Activated CD4-positive, alpha-beta memory T cell treated with anti-CD3 and anti-CD28 coated beads for 36 hours (primary cell): Measurements from ENCODE around the gene TOM1L2. TPM values are rescaled to one million over a fixed set of nuclear protein-coding genes. Genes with fewer than 3 reads are reported as not detected.
A peak's percentile ranks its signal among the peaks of the same experiment; 100 is the strongest.

Experiments
- CTCF ChIA-PET: fragments of 350-600 bp; sonication (Branson Sonifier 250); formaldehyde crosslinking; loops from one replicate; lab custom pipeline; 2021; ENCODE audit warnings: antibody characterized with exemption, inconsistent platforms; lab: Charles Lee
- POLR2A ChIA-PET: fragments of 350-600 bp; sonication (Branson Sonifier 250); formaldehyde crosslinking; loops from one replicate; lab custom pipeline; 2021; ENCODE audit warnings: antibody characterized with exemption; lab: Charles Lee
- DNase-seq: peaks from one replicate; pipeline ENCODE4 v3.0.0-alpha.2; 2020
- H3K27ac Mint-ChIP-seq: one replicate; pipeline ENCODE4 v1.8.0; 2021; ENCODE audit warnings: mixed read lengths
- H3K27me3 Mint-ChIP-seq: one replicate; pipeline ENCODE4 v1.8.0; 2021; ENCODE audit warnings: mixed read lengths
- H3K36me3 Mint-ChIP-seq: one replicate; pipeline ENCODE4 v1.8.0; 2021; ENCODE audit warnings: mixed read lengths
- H3K4me1 Mint-ChIP-seq: one replicate; pipeline ENCODE4 v1.8.0; 2021; ENCODE audit warnings: low read depth, mixed read lengths
- H3K4me3 Mint-ChIP-seq: one replicate; pipeline ENCODE4 v1.8.0; 2021; ENCODE audit warnings: mild to moderate bottlenecking, mixed read lengths
- H3K9me3 Mint-ChIP-seq: one replicate; pipeline ENCODE4 v1.8.0; 2021; ENCODE audit warnings: mixed read lengths
- intact Hi-C: fragments of 100-400 bp; cut with micrococcal nuclease; formaldehyde crosslinking; loops from one replicate; pipeline ENCODE4 v1.15.1; 2023
- total RNA-seq, 2 experiments: library from RNA; stranded (reverse); gene quantifications; one replicate each; pipeline ENCODE4 v1.2.3, GENCODE V29; 2021

TOM1L2 gene
- total RNA-seq, 2 experiments from 2014 or later: 11.1 to 12.7 TPM

DNA sequence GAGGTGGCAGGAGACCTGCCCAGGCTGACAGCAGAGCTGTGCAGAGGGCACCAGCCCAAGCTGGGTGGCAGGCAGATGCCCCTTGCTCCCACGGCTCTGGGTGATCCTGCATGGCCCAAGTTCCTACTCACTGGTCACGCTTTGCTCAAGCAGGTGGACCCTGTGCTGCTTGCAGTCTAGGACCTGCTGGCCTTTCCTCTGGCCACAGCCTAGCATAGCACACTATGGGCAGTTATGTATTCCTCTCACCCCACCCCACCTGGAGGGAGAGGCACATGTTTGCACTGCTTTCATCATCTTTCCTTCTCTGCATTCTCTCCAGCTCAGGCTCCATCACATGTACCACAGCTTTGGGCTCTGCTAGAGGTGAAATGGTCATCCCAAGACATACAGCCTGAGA, 115.8 kb downstream of the TOM1L2 start:
- H3K4me3 Mint-ChIP-seq: no peak overlapping the region
- POLR2A ChIA-PET: interaction anchor here (1.3 to 7.6 kb wide), 2 partner anchors 20 to 36 kb away, joined by 4 to 99 read pairs; partner anchors contain the start of gene SREBF1
- no peak overlapping the region for H3K27ac Mint-ChIP-seq

DNA sequence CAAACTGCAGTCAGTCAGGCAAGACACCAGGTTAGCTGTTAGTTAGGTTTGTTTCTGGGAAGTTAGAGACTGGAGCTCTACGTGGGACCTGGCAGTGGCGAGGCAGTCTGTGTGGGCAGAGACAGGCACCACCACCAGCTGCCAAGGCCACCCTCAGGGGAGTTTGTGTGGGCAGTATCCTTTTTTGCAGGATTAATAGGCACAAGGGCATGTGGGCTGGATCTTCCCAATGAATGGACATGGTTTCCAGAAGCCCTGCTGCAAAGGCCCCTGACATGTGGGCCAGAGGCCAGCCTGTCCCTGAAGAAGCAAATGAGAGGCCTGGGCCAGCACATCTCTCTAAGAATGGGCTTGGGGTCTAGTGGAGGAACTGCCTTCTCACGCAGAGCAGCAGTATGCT, 116.2 kb downstream of the TOM1L2 start:
- Mint-ChIP-seq H3K27me3 (no peaks in the 10 kb centered on the region), H3K36me3 (peaks cover 2% of the 10 kb centered on the region), H3K9me3 (no peaks in the 10 kb centered on the region), H3K27ac (no peak overlapping the region), H3K4me1 (peaks cover 51% of the 10 kb centered on the region), H3K4me3 (no peak overlapping the region)
- CTCF ChIA-PET: interaction anchor here (1.1 to 14.2 kb wide), 4 partner anchors 19 to 177 kb away, joined by 3 to 173 read pairs (median 14); partner anchors contain the start of gene SREBF1
- intact Hi-C loops: loop anchor here (1.0 to 5.0 kb wide), 4 partner anchors 32 to 129 kb away; no protein-coding TSS in a partner anchor
- POLR2A ChIA-PET: interaction anchor here (1.3 to 7.6 kb wide), 3 partner anchors 15 to 35 kb away, joined by 4 to 99 read pairs (median 8); partner anchors contain the start of gene SREBF1
- DNase-seq: no peak

More for the DNA sequence above, 115.8 kb downstream of the TOM1L2 start:
- intact Hi-C loops: loop anchor here (5.0 kb wide), 1 partner anchor 129 kb away; no protein-coding TSS in a partner anchor
- H3K36me3 Mint-ChIP-seq: peaks cover 2% of the 10 kb centered on the region
- H3K27me3 Mint-ChIP-seq: no peaks in the 10 kb centered on the region
- H3K9me3 Mint-ChIP-seq: no peaks in the 10 kb centered on the region
- CTCF ChIA-PET: interaction anchor here (1.1 to 14.2 kb wide), 4 partner anchors 20 to 177 kb away, joined by 3 to 173 read pairs (median 14); partner anchors contain the start of gene SREBF1
- DNase-seq: no peak
- peaks cover 47% of the 10 kb centered on the region for H3K4me1 Mint-ChIP-seq

DNA sequence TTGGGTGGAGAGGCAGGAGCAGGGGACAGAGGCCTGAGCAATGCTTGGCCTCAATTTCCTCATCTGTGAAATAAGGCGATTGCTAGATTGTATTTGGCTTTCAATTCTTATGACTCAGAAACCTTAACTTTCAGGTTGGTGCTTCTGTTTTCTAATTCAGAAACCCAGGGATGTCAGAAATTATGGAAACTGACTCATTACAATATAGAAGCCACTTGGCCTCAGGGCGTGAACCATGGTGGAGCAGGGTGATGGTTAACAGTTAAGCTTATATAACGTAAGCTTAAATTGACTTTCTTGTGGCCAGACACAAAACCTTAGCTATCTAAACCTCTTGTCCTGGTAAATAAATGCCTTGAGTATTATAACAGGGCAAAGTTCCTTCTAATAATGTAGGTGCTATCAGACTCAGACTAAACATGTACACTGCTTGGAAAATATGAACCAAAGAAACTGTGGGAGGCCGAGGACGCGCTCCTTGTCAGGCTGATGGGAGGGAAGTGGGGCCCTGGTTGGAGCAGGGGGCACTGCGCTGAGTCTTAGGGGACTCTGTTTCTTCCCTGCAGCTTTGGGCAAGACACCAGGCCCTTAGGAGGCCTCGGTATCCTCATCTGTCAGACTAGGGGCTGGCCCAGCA, 118.3 kb downstream of the TOM1L2 start:
- Mint-ChIP-seq H3K4me1 (peaks cover 72% of the 10 kb centered on the region), H3K36me3 (peaks cover 2% of the 10 kb centered on the region), H3K9me3 (no peaks in the 10 kb centered on the region), H3K27me3 (no peaks in the 10 kb centered on the region), H3K4me3 (peak overlapping the region; percentile 61), H3K27ac (peak overlapping the region; percentile 93)
- peak; percentile 80 for DNase-seq
- ChIA-PET CTCF (interaction anchor here (0.6 to 14.2 kb wide), 13 partner anchors 13 to 171 kb away, joined by 3 to 173 read pairs (median 4); partner anchors contain the start of genes DRC3, SREBF1 and TOM1L2), POLR2A (interaction anchor here (0.8 to 7.6 kb wide), 15 partner anchors 9 to 327 kb away, joined by 3 to 99 read pairs (median 5); partner anchors contain the start of gene SREBF1)
- intact Hi-C loops: loop anchor here (2.0 to 5.0 kb wide), 2 partner anchors 101 to 328 kb away; partner anchors contain the start of gene ALKBH5

DNA sequence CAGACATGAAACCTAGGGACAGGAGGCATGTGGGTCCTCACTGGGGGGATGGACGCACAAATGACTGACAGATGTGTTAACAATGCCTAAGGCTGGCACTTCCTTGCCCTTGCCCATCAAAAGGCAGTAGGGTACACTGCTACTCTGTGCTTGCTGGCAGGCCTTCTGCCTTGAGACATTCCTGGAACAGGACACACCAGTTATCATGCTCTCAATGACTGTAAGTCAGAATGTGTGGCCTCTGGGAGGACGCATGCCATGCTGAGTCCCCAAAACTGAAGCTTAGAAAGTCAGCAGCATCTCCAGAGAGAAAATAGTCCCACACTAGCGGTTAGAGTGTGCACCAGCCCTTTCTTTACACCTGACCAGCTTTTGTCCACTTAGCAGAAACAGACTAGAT, 119.3 kb downstream of the TOM1L2 start:
- ChIA-PET POLR2A (interaction anchor here (0.8 to 7.6 kb wide), 5 partner anchors 12 to 107 kb away, joined by 3 to 99 read pairs (median 6); partner anchors contain the start of gene SREBF1), CTCF (interaction anchor here (1.0 to 14.2 kb wide), 3 partner anchors 17 to 119 kb away, joined by 4 to 173 read pairs (median 12); partner anchors contain the start of genes DRC3, SREBF1 and TOM1L2)
- Mint-ChIP-seq H3K36me3 (peaks cover 2% of the 10 kb centered on the region), H3K4me3 (no peak overlapping the region), H3K9me3 (no peaks in the 10 kb centered on the region), H3K27me3 (no peaks in the 10 kb centered on the region), H3K27ac (peak overlapping the region; percentile 93), H3K4me1 (peaks cover 82% of the 10 kb centered on the region)
- DNase-seq: peak; percentile 41
- intact Hi-C loops: loop anchor here (5.0 kb wide), 1 partner anchor 329 kb away; the partner anchor contains the start of gene ALKBH5

DNA sequence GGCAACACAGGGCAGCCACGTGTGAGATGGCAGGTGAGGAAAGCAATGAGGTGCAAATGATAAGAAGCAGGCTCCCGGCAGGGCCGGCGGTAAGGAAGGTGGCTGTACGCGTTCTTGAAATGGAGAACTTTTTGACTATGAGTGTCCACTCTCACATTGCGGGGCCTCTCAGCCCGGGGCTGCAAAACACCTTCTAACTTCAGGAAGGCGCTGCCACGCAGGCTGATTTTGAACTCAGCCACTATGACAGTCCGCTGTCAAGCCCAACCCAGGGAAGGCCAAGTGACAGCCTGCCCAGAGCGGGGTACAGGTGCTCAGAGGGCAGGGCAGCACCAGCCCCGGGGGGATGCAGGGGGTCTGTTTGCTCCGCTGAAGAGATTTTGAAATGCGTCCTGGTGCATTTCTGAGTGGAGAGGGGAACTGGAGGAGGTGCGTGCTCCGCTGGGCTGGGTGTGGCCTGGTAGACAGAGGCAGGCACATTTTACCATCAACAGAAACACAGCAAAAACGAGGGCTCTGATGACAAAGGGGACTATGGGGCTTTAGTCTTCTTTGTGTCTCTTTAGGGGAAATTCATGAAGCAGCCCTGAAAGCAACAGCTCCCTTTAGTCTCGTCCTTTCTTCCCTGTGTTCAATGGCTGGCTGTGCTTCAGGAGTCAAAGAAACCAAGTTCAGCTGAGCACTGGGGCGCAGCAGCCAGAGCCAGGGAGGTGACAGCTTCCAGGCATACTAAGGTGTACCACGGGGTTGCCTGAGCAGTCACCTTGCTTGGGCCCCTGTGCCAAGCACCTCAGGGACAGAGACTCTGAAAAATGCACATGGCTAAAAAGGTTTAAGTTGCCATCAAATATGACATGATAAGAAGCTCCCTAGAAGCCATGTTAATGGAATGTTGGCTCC, 120.8 kb downstream of the TOM1L2 start:
- H3K36me3 Mint-ChIP-seq: peaks cover 2% of the 10 kb centered on the region
- peaks cover 85% of the 10 kb centered on the region for H3K4me1 Mint-ChIP-seq
- H3K27ac Mint-ChIP-seq: peak overlapping the region; percentile 97
- ChIA-PET POLR2A (interaction anchor here (6.2 to 7.6 kb wide), 2 partner anchors 15 kb away, joined by 99 to 110 read pairs; partner anchors contain the start of gene SREBF1), CTCF (interaction anchor here (0.7 to 14.2 kb wide), 2 partner anchors 9 to 39 kb away, joined by 3 to 173 read pairs; no protein-coding TSS in a partner anchor)
- no peaks in the 10 kb centered on the region for H3K9me3 Mint-ChIP-seq
- no peaks in the 10 kb centered on the region for H3K27me3 Mint-ChIP-seq
- DNase-seq: no peak
- intact Hi-C loops: loop anchor here (2.0 to 5.0 kb wide), 2 partner anchors 15 to 331 kb away; partner anchors contain the start of genes ALKBH5 and SREBF1
- no peak overlapping the region for H3K4me3 Mint-ChIP-seq

DNA sequence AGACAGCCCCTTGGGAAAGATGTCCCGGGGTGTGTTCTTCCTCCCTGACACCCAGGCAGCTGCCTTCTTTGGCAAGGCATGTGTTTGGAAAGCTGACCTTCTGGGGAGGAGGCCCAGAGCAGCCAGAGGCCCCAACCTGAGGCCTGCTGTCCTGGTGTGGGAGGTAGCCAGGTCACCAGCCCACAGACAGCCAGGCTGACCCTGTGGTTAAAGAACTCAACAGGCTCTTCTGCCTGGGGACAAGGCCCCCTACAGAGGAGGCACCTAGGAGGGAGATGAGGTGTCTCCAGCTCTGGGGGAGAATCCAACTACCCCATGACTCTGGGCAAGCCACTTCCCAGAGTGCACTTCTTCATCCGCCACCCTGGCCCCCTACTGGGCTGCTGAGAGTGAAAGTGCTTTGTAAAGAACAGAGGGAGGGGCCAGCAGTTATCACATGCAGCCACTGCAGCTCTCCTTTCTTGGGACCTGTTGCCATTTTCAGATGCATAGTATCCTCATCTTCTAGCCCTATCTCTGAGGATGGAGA, 122.3 kb downstream of the TOM1L2 start:
- ChIA-PET POLR2A (interaction anchor here (0.7 to 6.2 kb wide), 4 partner anchors 9 to 156 kb away, joined by 3 to 110 read pairs (median 8); partner anchors contain the start of gene SREBF1), CTCF (interaction anchor here (0.5 to 2.7 kb wide), 10 partner anchors 9 to 168 kb away, joined by 3 to 15 read pairs (median 6); no protein-coding TSS in a partner anchor)
- intact Hi-C loops: loop anchor here (1.0 to 5.0 kb wide), 5 partner anchors 10 to 332 kb away; partner anchors contain the start of genes ALKBH5 and SREBF1
- peak; percentile 93 for DNase-seq
- no peaks in the 10 kb centered on the region for H3K27me3 Mint-ChIP-seq
- peaks cover 2% of the 10 kb centered on the region for H3K36me3 Mint-ChIP-seq
- peak overlapping the region; percentile 97 for H3K27ac Mint-ChIP-seq
- no peak overlapping the region for H3K4me3 Mint-ChIP-seq
- H3K4me1 Mint-ChIP-seq: peaks cover 70% of the 10 kb centered on the region
- H3K9me3 Mint-ChIP-seq: no peaks in the 10 kb centered on the region

DNA sequence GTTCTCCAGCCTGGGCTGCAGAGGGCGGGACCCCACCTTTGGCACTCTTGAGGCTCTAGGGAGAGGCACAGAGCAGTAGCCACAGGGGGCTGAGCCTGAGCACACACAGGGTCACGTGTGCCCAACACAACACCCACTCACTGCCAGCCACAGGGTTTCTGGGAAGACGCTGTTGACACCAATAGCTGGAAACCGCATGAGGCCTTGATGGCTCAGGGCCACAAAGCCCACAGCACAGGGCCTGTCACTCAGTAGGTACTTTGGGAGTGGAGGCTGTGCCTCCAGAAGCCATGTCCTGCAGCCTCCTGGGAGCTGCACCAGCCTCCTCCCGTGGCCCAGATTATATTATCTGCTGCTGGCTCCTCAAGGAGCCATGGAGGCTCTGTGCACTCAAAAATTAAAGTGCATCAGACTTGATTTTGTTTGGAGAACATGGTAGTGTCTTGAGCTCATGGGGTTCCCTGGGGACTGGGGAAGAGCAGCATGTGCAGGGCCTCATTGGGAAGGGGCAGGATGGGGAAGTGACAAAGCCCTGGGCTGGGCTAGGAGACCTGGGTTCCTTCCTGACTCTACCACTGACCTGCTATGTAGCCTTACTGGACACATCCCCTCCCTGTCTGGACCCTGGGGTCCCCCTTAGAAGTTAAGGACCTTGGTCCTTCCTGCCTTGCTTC, 122.9 kb downstream of the TOM1L2 start:
- H3K9me3 Mint-ChIP-seq: no peaks in the 10 kb centered on the region
- ChIA-PET CTCF (interaction anchor here (0.7 to 2.7 kb wide), 10 partner anchors 8 to 167 kb away, joined by 3 to 15 read pairs (median 6); no protein-coding TSS in a partner anchor), POLR2A (interaction anchor here (0.7 to 6.2 kb wide), 4 partner anchors 9 to 155 kb away, joined by 3 to 110 read pairs (median 8); partner anchors contain the start of gene SREBF1)

DNA sequence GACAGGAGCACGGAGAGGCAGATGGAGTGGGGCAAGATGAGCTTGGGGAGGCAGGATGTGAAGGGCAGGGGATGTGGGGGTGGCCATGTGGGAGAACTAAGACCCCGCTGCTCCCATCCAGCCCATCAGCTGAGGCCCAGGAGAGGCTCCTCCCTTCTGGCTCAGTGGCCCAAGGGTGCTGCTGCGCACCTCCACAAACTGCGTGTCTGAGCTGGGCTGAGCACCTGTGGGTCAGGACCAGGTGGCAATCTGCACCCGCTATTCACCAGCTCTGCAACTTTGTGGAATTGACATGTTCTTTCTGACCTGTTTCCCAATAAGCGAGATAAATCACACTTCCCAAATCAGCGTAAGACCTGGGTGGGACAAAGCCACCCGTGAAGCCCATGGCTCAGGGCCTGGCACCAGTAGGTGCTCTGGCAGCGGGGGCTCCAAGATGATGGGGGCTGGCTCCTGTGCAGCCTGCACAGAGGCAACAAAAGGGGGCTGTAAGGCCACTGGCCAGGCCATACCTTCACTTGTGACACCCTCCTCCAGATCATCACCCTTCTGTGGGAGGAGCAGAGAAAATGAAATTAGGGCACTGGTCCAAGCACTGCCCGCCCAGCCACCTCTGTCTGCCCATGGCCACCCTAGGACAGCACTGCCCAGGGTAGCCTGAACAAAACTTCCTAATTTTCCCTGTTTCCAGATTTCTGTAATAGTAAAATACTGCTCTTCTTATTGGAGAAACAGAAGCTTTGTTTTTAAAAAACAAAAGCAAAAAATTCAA, 123.7 kb downstream of the TOM1L2 start:
- Mint-ChIP-seq H3K9me3 (no peaks in the 10 kb centered on the region), H3K4me3 (no peak overlapping the region), H3K36me3 (peaks cover 2% of the 10 kb centered on the region), H3K27ac (peak overlapping the region; percentile 97), H3K27me3 (no peaks in the 10 kb centered on the region), H3K4me1 (peaks cover 59% of the 10 kb centered on the region)
- DNase-seq: no peak
- CTCF ChIA-PET: interaction anchor here (0.9 to 2.7 kb wide), 7 partner anchors 12 to 166 kb away, joined by 3 to 15 read pairs (median 4); partner anchors contain the start of gene SREBF1
- POLR2A ChIA-PET: interaction anchor here (1.0 to 6.2 kb wide), 4 partner anchors 8 to 86 kb away, joined by 3 to 110 read pairs (median 12); partner anchors contain the start of gene SREBF1
- intact Hi-C loops: loop anchor here (1.0 to 2.0 kb wide), 3 partner anchors 8 to 56 kb away; no protein-coding TSS in a partner anchor

More for the DNA sequence above, 122.9 kb downstream of the TOM1L2 start:
- peak; percentile 96 for DNase-seq
- H3K27me3 Mint-ChIP-seq: no peaks in the 10 kb centered on the region
- H3K27ac Mint-ChIP-seq: peak overlapping the region; percentile 97
- intact Hi-C loops: loop anchor here (1.0 to 2.0 kb wide), 3 partner anchors 9 to 56 kb away; no protein-coding TSS in a partner anchor
- peaks cover 2% of the 10 kb centered on the region for H3K36me3 Mint-ChIP-seq
- H3K4me3 Mint-ChIP-seq: peak overlapping the region; percentile 53
- peaks cover 67% of the 10 kb centered on the region for H3K4me1 Mint-ChIP-seq

DNA sequence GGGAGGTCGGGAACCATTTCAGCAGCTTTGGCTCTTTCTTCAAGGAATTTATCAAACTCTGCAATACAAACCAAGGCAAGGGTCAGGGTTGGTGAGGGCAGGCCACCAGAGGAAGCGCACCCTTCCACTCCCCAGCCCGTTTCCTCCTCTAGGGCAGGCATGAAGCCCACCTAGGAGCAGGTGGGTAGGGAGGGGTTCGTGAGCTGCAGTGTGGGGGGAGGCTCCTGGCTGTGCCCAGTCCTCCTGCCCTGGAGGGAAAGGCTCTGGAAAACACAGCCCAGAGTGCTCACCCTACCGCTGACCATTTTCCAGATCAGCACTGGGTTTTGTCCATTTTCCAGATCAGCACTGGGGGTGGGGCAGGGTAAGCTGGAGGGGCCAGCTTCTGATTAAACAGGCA, 124.5 kb downstream of the TOM1L2 start:
- Mint-ChIP-seq H3K4me1 (peaks cover 51% of the 10 kb centered on the region), H3K4me3 (no peak overlapping the region), H3K27ac (peak overlapping the region; percentile 42), H3K9me3 (no peaks in the 10 kb centered on the region), H3K36me3 (no peaks in the 10 kb centered on the region), H3K27me3 (no peaks in the 10 kb centered on the region)
- DNase-seq: no peak
- intact Hi-C loops: loop anchor here (2.0 kb wide), 1 partner anchor 55 kb away; no protein-coding TSS in a partner anchor
- ChIA-PET POLR2A (interaction anchor here (3.4 to 6.2 kb wide), 2 partner anchors 12 to 28 kb away, joined by 11 to 110 read pairs; partner anchors contain the start of gene SREBF1), CTCF (interaction anchor here (1.2 to 2.7 kb wide), 4 partner anchors 11 to 36 kb away, joined by 4 to 15 read pairs (median 7); partner anchors contain the start of gene SREBF1)
